ENCODE results near the gene PCDHA8.

The PCDHA8 gene

GRCh38 chr5:140840978-140841962, at the start of gene PCDHA8:
Gene PCDHA8, plus strand, starts transcription at chr5:140841187. Its CDS starts 135 bp downstream, at chr5:140841322.
- TF ChIP-seq GATA2 (IDR thresholded peaks at IDR 0.05; ENCODE audit: low read depth, low read length) (no peak), GATA3 (IDR thresholded peaks at IDR 0.05; ENCODE audit: low read depth, low read length) (no peak)

GRCh38 chr5:140794595-140795258, 46.3 kb upstream of the PCDHA8 start, which contains the start of gene PCDHA2:
Gene PCDHA2, plus strand, starts transcription at chr5:140794852.
- TF ChIP-seq GATA2 (IDR thresholded peaks at IDR 0.05; ENCODE audit: low read depth, low read length) (no peak), GATA3 (IDR thresholded peaks at IDR 0.05; ENCODE audit: low read depth, low read length) (no peak)

GRCh38 chr5:140795259-140795641, 45.7 kb upstream of the PCDHA8 start:
- TF ChIP-seq GATA3 (IDR thresholded peaks at IDR 0.05; ENCODE audit: low read depth, low read length) (no peak), GATA2 (IDR thresholded peaks at IDR 0.05; ENCODE audit: low read depth, low read length) (no peak)

- TF ChIP-seq GATA2 (IDR thresholded peaks at IDR 0.05; ENCODE audit: low read depth, low read length) (no peak), GATA3 (IDR thresholded peaks at IDR 0.05; ENCODE audit: low read depth, low read length) (no peak)
These were observed 44.3 kb upstream of the PCDHA8 start for GRCh38 chr5:140796718-140797095.

GRCh38 chr5:140800816-140801493, 40.0 kb upstream of the PCDHA8 start, which contains the start of gene PCDHA3:
Gene PCDHA3, plus strand, starts transcription at chr5:140801057.
- no peak for TF ChIP-seq GATA3 (IDR thresholded peaks at IDR 0.05; ENCODE audit: low read depth, low read length)
- no peak for TF ChIP-seq GATA2 (IDR thresholded peaks at IDR 0.05; ENCODE audit: low read depth, low read length)

GRCh38 chr5:140801494-140801841, 39.5 kb upstream of the PCDHA8 start:
- no peak for TF ChIP-seq GATA3 (IDR thresholded peaks at IDR 0.05; ENCODE audit: low read depth, low read length)
- no peak for TF ChIP-seq GATA2 (IDR thresholded peaks at IDR 0.05; ENCODE audit: low read depth, low read length)

- TF ChIP-seq GATA3 (IDR thresholded peaks at IDR 0.05; ENCODE audit: low read depth, low read length): no peak
- no peak for TF ChIP-seq GATA2 (IDR thresholded peaks at IDR 0.05; ENCODE audit: low read depth, low read length)
These were observed 38.2 kb upstream of the PCDHA8 start for GRCh38 chr5:140802781-140803271.

- TF ChIP-seq GATA2 (IDR thresholded peaks at IDR 0.05; ENCODE audit: low read depth, low read length) (no peak), GATA3 (IDR thresholded peaks at IDR 0.05; ENCODE audit: low read depth, low read length) (no peak)
These were observed 33.9 kb upstream of the PCDHA8 start, which contains the start of gene PCDHA4 for GRCh38 chr5:140806834-140807775. Gene PCDHA4, plus strand, starts transcription at chr5:140807068.

- TF ChIP-seq GATA2 (IDR thresholded peaks at IDR 0.05; ENCODE audit: low read depth, low read length): no peak
- no peak for TF ChIP-seq GATA3 (IDR thresholded peaks at IDR 0.05; ENCODE audit: low read depth, low read length)
These were observed 32.1 kb upstream of the PCDHA8 start for GRCh38 chr5:140808889-140809291.

GRCh38 chr5:140821375-140822280, 19.4 kb upstream of the PCDHA8 start, which contains the start of gene PCDHA5:
Gene PCDHA5, plus strand, starts transcription at chr5:140821613.
- TF ChIP-seq GATA2 (IDR thresholded peaks at IDR 0.05; ENCODE audit: low read depth, low read length): no peak
- no peak for TF ChIP-seq GATA3 (IDR thresholded peaks at IDR 0.05; ENCODE audit: low read depth, low read length)

- TF ChIP-seq GATA3 (IDR thresholded peaks at IDR 0.05; ENCODE audit: low read depth, low read length) (no peak), GATA2 (IDR thresholded peaks at IDR 0.05; ENCODE audit: low read depth, low read length) (no peak)
These were observed 18.7 kb upstream of the PCDHA8 start for GRCh38 chr5:140822281-140822629.

GRCh38 chr5:140823475-140823874, 17.5 kb upstream of the PCDHA8 start:
- no peak for TF ChIP-seq GATA3 (IDR thresholded peaks at IDR 0.05; ENCODE audit: low read depth, low read length)
- no peak for TF ChIP-seq GATA2 (IDR thresholded peaks at IDR 0.05; ENCODE audit: low read depth, low read length)

All from SH-SY5Y (cell line).